ENCODE data around the gene REV1. TPM values are rescaled to one million over a fixed set of nuclear protein-coding genes. Genes with fewer than 3 reads are reported as not detected.

Gene REV1
- total and polyA plus RNA-seq, 4 donors, result 13.7 to 165 (median 34.5) TPM

- no peak for TF ChIP-seq CTCF (IDR thresholded peaks at IDR 0.05; ENCODE audit: control extremely low read depth, extremely low read depth)
- no peak overlapping the region for H3K27ac ChIP-seq (ENCODE audit: low read depth in 1 of 2, low read length in 1 of 2)
- no peaks in the 10 kb centered on the region for H3K9me3 ChIP-seq (ENCODE audit: control insufficient read depth in 4 of 4, insufficient read depth in 3 of 4, low read length in 3 of 4)
- no peak for ATAC-seq (ENCODE audit: insufficient read depth, low FRiP score)
- H3K36me3 ChIP-seq (ENCODE audit: control insufficient read depth in 4 of 4, insufficient read depth in 4 of 4, low read length in 4 of 4), result peaks cover 8 to 22% (median 12%) of the 10 kb centered on the region in 4 donors
- no peaks in the 10 kb centered on the region for H3K27me3 ChIP-seq (ENCODE audit: control insufficient read depth in 3 of 3, insufficient read depth in 3 of 3, low read length in 2 of 3)
- no peak overlapping the region for H3K4me3 ChIP-seq
- H3K4me1 ChIP-seq (ENCODE audit: control insufficient read depth in 5 of 5, insufficient read depth in 5 of 5, low read length in 5 of 5), result peaks cover 0 to 8% (median 2%) of the 10 kb centered on the region in 5 donors
- no peak overlapping the region for H3K9ac ChIP-seq (ENCODE audit: insufficient read depth in 1 of 2, low read length in 2 of 2)
- 74 to 87% methylated on average over 4 of the region's 4 CpGs for WGBS, 2 donors
- DNase-seq, result no peak
Measured at GRCh38 chr2:99451686-99452085, 38.1 kb downstream of the REV1 start.

- H3K4me1 ChIP-seq (ENCODE audit: control insufficient read depth in 5 of 5, insufficient read depth in 5 of 5, low read length in 5 of 5), result peaks cover 0 to 8% (median 2%) of the 10 kb centered on the region in 5 donors
- no peaks in the 10 kb centered on the region for H3K27me3 ChIP-seq (ENCODE audit: control insufficient read depth in 3 of 3, insufficient read depth in 3 of 3, low read length in 2 of 3)
- H3K4me3 ChIP-seq, result no peak overlapping the region
- peaks cover 8 to 20% (median 11%) of the 10 kb centered on the region in 4 donors for H3K36me3 ChIP-seq (ENCODE audit: control insufficient read depth in 4 of 4, insufficient read depth in 4 of 4, low read length in 4 of 4)
- no peak overlapping the region for H3K9ac ChIP-seq (ENCODE audit: insufficient read depth in 1 of 2, low read length in 2 of 2)
- ATAC-seq (ENCODE audit: insufficient read depth, low FRiP score) (no peak), DNase-seq (peak in 1 of 3 donors; percentile 32)
- H3K27ac ChIP-seq (ENCODE audit: low read depth in 1 of 2, low read length in 1 of 2), result no peak overlapping the region
- no peak for TF ChIP-seq CTCF (IDR thresholded peaks at IDR 0.05; ENCODE audit: control extremely low read depth, extremely low read depth)
- no peaks in the 10 kb centered on the region for H3K9me3 ChIP-seq (ENCODE audit: control insufficient read depth in 4 of 4, insufficient read depth in 3 of 4, low read length in 3 of 4)
- 64 to 90% methylated on average over 4 of the region's 4 CpGs for WGBS, 2 donors
Measured at GRCh38 chr2:99451280-99451679, 38.5 kb downstream of the REV1 start.

- Histone ChIP-seq H3K36me3 (ENCODE audit: control insufficient read depth in 4 of 4, insufficient read depth in 4 of 4, low read length in 4 of 4) (peaks cover 8 to 20% (median 9%) of the 10 kb centered on the region in 4 donors), H3K9me3 (ENCODE audit: control insufficient read depth in 4 of 4, insufficient read depth in 3 of 4, low read length in 3 of 4) (no peaks in the 10 kb centered on the region), H3K27ac (ENCODE audit: low read depth in 1 of 2, low read length in 1 of 2) (no peak overlapping the region), H3K27me3 (ENCODE audit: control insufficient read depth in 3 of 3, insufficient read depth in 3 of 3, low read length in 2 of 3) (no peaks in the 10 kb centered on the region), H3K4me3 (no peak overlapping the region), H3K4me1 (ENCODE audit: control insufficient read depth in 5 of 5, insufficient read depth in 5 of 5, low read length in 5 of 5) (peaks cover 0 to 8% (median 2%) of the 10 kb centered on the region in 5 donors), H3K9ac (ENCODE audit: insufficient read depth in 1 of 2, low read length in 2 of 2) (no peak overlapping the region)
- no peak for TF ChIP-seq CTCF (IDR thresholded peaks at IDR 0.05; ENCODE audit: control extremely low read depth, extremely low read depth)
- no peak for ATAC-seq (ENCODE audit: insufficient read depth, low FRiP score)
- WGBS, 2 donors, result 88 to 93% methylated on average over 1 of the region's 1 CpG
- no peak for DNase-seq
Measured at GRCh38 chr2:99450199-99450598, 39.6 kb downstream of the REV1 start.

- no peak for DNase-seq
- no peak for ATAC-seq (ENCODE audit: insufficient read depth, low FRiP score)
- WGBS, 2 donors, result 85 to 89% methylated on average over 2 of the region's 2 CpGs
Measured at GRCh38 chr2:99448556-99448955, 41.3 kb downstream of the REV1 start.

More at GRCh38 chr2:99448556-99448955, 41.3 kb downstream of the REV1 start:
- TF ChIP-seq CTCF (IDR thresholded peaks at IDR 0.05; ENCODE audit: control extremely low read depth, extremely low read depth), result no peak
- H3K9ac ChIP-seq (ENCODE audit: insufficient read depth in 1 of 2, low read length in 2 of 2), result no peak overlapping the region
- H3K36me3 ChIP-seq (ENCODE audit: control insufficient read depth in 4 of 4, insufficient read depth in 4 of 4, low read length in 4 of 4), result peaks cover 8 to 17% (median 8%) of the 10 kb centered on the region in 4 donors
- H3K4me3 ChIP-seq, result no peak overlapping the region
- no peaks in the 10 kb centered on the region for H3K9me3 ChIP-seq (ENCODE audit: control insufficient read depth in 4 of 4, insufficient read depth in 3 of 4, low read length in 3 of 4)
- H3K27ac ChIP-seq (ENCODE audit: low read depth in 1 of 2, low read length in 1 of 2), result no peak overlapping the region
- H3K27me3 ChIP-seq (ENCODE audit: control insufficient read depth in 3 of 3, insufficient read depth in 3 of 3, low read length in 2 of 3), result no peaks in the 10 kb centered on the region
- peaks cover 0 to 11% (median 2%) of the 10 kb centered on the region in 5 donors for H3K4me1 ChIP-seq (ENCODE audit: control insufficient read depth in 5 of 5, insufficient read depth in 5 of 5, low read length in 5 of 5)

Measured in lung (tissue), 12 donors.